Cardiac fibroblast (primary cell): ENCODE data around the gene CAMLG.

ENCODE experiments used
- DNase-seq, 2 donors: peaks; one replicate each; pipeline versions ENCODE4 v3.0.0 to v3.0.0-alpha.2; 2010; ENCODE audit warnings: low read depth in 2 of 2
- H3K4me3 ChIP-seq, 2 donors: replicated peaks in 1 of 2; 1 replicate in 1 of 2; 2 replicates in 1 of 2; pipeline ENCODE4 v1.5.1; 2011; ENCODE audit warnings: low read depth in 2 of 2, low read length in 2 of 2, mild to moderate bottlenecking in 2 of 2, moderate library complexity in 1 of 2
- CTCF ChIP-seq: IDR thresholded peaks from one replicate; pipeline ENCODE4 v1.5.1; 2011; ENCODE audit warnings: low read depth, mild to moderate bottlenecking, low read length, inconsistent platforms

CAMLG gene

GRCh38 chr5:134794082-134794481 lies 55.7 kb downstream of the CAMLG start:
- no peak overlapping the region for H3K4me3 ChIP-seq
- peak; percentile 4 to 29 for DNase-seq
- TF ChIP-seq CTCF: no peak

GRCh38 chr5:134794819-134795218 lies 56.5 kb downstream of the CAMLG start:
- no peak overlapping the region for H3K4me3 ChIP-seq
- no peak for DNase-seq
- TF ChIP-seq CTCF: no peak

- H3K4me3 ChIP-seq: no peak overlapping the region
- TF ChIP-seq CTCF: no peak
Observed at GRCh38 chr5:134798468-134798867, 60.1 kb downstream of the CAMLG start.

More at GRCh38 chr5:134798468-134798867, 60.1 kb downstream of the CAMLG start:
- DNase-seq: no peak
